DND-41 (cell line): ENCODE measurements around the gene CCDC148.

Experiments
- EZH2 ChIP-seq: IDR thresholded peaks from 3 replicates; pipeline ENCODE4 v1.6.1; 2012; ENCODE audit warnings: borderline replicate concordance, low read depth, mild to moderate bottlenecking, moderate library complexity, low read length, inconsistent platforms; ENCODE audit not compliant: severe bottlenecking
- TF ChIP-seq, protein P1 (sequence below): IDR thresholded peaks from 2 replicates; pipeline ENCODE4 v1.5.1; 2012; ENCODE audit warnings: borderline replicate concordance, low read length, moderate library complexity, mild to moderate bottlenecking; ENCODE audit not compliant: poor library complexity, severe bottlenecking; ENCODE audit errors: extremely low read depth

DNA sequence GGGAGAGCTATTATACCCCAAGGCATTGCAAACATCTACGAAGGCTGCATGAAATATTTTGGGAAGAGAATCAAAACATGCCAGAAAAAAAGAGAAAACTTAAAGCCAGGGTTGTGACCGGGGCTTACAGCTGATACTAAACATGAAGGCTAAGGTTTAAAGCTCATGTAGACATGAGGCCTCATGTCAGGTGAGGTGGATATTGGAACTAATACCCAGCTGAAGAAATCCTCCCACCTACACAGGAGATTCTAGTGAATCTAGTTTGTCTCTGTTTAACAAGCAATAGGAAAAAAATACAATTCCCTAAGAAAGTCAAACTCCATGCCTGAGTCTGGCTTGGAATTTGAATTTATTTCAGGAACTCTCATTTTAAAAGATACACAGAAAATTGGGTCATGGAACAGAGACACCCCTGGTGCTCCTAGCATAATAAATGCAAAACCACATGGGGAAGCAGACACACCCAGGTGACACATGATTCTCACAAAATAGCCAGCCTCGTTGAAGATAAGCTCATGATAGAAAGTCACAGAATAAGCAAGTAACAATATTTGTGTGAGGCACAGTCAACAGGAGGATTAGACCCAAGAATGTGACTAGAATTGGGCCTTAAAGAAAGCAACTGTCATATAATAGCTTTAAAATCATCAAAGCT, 312.7 kb downstream of the CCDC148 start:
- TF ChIP-seq, protein P1, sequence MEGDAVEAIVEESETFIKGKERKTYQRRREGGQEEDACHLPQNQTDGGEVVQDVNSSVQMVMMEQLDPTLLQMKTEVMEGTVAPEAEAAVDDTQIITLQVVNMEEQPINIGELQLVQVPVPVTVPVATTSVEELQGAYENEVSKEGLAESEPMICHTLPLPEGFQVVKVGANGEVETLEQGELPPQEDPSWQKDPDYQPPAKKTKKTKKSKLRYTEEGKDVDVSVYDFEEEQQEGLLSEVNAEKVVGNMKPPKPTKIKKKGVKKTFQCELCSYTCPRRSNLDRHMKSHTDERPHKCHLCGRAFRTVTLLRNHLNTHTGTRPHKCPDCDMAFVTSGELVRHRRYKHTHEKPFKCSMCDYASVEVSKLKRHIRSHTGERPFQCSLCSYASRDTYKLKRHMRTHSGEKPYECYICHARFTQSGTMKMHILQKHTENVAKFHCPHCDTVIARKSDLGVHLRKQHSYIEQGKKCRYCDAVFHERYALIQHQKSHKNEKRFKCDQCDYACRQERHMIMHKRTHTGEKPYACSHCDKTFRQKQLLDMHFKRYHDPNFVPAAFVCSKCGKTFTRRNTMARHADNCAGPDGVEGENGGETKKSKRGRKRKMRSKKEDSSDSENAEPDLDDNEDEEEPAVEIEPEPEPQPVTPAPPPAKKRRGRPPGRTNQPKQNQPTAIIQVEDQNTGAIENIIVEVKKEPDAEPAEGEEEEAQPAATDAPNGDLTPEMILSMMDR, result no peak
- TF ChIP-seq EZH2, result no peak
